Measurements from ENCODE around the gene GJA3. TPM values are rescaled to one million over a fixed set of nuclear protein-coding genes. Genes with fewer than 3 reads are reported as not detected.

Gene GJA3
- total RNA-seq, 2 donors from 2014 or later = not detected

GRCh38 chr13:20116213-20116612, 44.6 kb downstream of the GJA3 start:
- ATAC-seq (no peak), DNase-seq (no peak)
- intact Hi-C loops (cut with DNase I, micrococcal nuclease) = no loop called here

DNA sequence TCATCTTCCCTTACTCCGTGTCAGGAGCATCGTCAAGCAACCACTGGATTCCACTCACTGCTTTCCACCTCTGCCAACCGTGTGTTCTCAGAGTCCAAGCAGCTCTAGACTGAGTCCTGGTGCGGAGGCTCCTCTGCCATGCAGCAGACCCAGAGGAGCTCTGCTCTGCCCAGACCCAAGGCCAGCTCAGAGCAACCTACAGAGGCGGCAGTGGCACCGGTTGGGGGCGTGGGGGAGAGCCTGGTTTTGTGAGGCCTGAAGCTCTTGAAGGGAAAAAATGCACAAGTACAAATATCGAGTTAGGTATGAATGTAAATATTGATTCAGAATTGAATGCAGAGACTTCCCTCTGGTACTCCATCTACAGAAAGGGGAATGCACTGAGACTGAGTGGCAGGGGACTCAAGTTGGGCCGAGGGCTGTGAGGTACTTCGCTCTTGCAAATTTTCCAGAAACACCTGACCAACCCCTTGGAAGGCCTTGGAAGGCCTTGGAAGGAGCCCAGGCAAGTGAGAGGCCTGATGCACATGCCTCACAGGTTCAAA, 46.7 kb downstream of the GJA3 start:
- no peak for DNase-seq
- intact Hi-C loops (cut with DNase I, micrococcal nuclease) = no loop called here
- no peak for ATAC-seq

GRCh38 chr13:20109037-20109436, 51.8 kb downstream of the GJA3 start:
- intact Hi-C loops (cut with DNase I, micrococcal nuclease) = no loop called here
- no peak for ATAC-seq
- DNase-seq = no peak

- DNase-seq (no peak), ATAC-seq (no peak)
- intact Hi-C loops (cut with DNase I, micrococcal nuclease) = no loop called here
Measured at GRCh38 chr13:20106742-20107141, 54.1 kb downstream of the GJA3 start.

DNA sequence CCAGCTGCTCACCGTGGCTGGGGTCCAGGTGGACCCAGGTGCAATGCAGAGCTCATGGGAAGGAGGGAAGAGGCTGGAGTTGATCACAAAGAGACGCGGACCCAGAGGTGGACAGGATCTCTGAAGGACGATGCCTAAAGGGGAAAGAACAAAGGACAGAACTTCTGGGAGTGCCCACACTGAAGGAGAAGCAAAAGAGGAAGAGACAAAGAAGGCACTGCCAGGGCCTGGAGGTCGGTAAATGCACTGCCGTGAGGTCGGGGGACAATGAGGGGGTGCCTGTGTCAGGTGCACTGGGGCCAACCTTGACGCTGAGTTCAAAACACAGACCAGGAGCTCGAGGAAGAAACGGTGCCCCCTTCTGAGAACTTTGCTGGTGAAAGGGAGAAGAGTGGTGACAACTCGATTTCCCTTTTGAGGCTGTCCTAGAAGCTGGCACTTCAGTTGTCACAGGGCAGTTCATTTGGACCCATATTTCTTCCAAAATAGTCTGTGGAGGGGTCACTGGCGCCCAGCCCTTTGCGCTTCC, 55.6 kb downstream of the GJA3 start:
- intact Hi-C loops (cut with DNase I, micrococcal nuclease) = no loop called here
- no peak for ATAC-seq
- DNase-seq = no peak

GRCh38 chr13:20102525-20103180, 58.2 kb downstream of the GJA3 start:
- DNase-seq (no peak), ATAC-seq (no peak)
- intact Hi-C loops (cut with DNase I, micrococcal nuclease) = no loop called here

DNA sequence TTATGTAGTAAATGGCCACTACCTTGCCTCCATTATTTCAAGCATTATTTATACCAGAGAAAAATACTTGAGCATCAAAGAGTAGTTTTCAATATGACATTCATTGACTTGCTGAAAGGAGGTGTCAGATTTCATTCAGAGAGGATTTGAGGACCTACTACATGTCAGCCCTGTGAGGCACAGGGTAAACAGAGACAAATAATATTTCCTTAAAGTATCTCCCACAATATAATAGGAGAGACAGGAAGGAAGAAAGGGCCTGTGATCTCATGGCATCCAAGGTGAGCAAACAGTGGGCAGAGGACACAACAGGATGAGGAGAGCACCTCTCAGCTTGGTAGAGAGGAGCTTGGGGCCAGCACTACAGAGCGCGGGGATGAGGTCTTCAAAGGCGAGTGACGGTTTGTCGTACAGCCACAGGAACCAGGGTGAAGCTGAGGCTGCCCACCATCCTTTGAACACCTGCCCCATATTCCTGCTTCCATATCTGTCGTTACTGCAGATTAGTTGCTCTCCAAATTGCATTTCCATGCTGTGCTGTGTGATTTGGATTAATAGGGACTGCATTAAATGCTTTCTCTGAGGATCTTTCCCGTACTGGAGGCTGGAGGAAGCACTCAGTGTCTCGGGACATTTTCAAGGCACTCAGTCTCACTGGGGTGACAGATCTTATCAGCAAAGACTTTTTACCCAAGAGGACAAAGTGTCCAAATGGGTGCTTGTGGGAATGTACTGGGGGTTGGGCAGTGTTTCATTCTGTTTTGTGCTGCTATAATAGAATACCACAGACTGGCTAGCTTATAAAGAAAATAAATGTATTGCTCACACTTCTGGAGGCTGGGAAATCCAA, 59.2 kb downstream of the GJA3 start:
- no peak for ATAC-seq
- no peak for DNase-seq
- intact Hi-C loops (cut with DNase I, micrococcal nuclease) = no loop called here

GRCh38 chr13:20099319-20099718, 61.5 kb downstream of the GJA3 start:
- ATAC-seq (no peak), DNase-seq (no peak)
- intact Hi-C loops (cut with DNase I, micrococcal nuclease) = loop anchor here in 1 of 2 donors (10.0 kb wide), 1 partner anchor 65 kb away; the partner anchor contains the start of gene GJA3

DNA sequence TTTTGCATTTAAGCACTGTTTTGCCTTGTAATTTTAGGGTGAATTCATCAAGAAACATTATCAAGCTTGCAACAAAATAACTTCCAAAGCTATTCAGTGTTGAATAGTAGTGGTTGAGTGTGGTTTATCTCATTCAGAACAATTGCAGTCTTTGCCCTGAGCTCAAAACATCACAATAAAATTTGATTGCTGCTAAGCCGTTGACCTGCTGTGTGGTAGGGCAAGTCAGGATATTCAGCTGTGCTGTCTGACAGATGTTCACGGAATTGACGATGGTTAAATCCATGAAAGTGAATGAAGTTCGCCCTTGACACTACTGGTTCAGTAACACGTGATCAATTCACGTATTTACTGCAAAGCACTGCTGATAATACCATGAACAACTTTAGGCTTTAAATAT, 66.9 kb downstream of the GJA3 start:
- peak; percentile 83 for ATAC-seq
- intact Hi-C loops (cut with DNase I, micrococcal nuclease) = loop anchor here in 1 of 2 donors (10.0 kb wide), 1 partner anchor 71 kb away; the partner anchor contains the start of gene GJA3
- DNase-seq = no peak

DNA sequence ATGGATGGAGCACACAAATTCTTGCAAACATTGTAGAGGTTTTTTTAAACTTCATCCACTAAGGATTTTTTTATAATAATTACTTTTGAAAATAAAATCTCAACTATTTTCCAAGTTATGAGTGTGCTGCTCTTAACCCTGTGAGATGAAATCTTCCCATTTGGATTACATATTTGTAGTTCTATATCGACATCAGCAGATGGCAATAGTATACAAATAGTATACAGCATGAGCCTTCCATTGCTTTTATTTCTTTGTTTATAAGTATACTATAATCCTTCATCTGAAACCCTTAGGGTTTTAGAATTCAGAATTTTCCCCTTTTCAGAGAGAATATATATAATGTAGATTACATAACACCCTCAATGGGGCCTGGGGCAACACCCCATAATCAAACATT, 70.5 kb downstream of the GJA3 start:
- intact Hi-C loops (cut with DNase I, micrococcal nuclease) = loop anchor here in 1 of 2 donors (10.0 kb wide), 1 partner anchor 74 kb away; the partner anchor contains the start of gene GJA3
- DNase-seq (no peak), ATAC-seq (peak; percentile 68)

Other genes starting within 250 kb of the GJA3 start
- gene ZMYM2, start 202.3 kb downstream of the GJA3 start, total RNA-seq = 10 to 100 TPM; 69.2 to 70.0 TPM
- gene GJB2, start 31.9 kb upstream of the GJA3 start, total RNA-seq = 10 to 100 TPM; 39.0 to 45.0 TPM
- gene GJB6, start 71.3 kb upstream of the GJA3 start, total RNA-seq = not detected